ENCODE measurements around the gene FOXL1.

Gene FOXL1

GRCh38 chr16:86604436-86605193 lies 26.3 kb downstream of the FOXL1 start:
- no peak overlapping the region for H3K27ac ChIP-seq
- TF ChIP-seq CTCF (IDR thresholded peaks at IDR 0.05), result no peak
- no peak for TF ChIP-seq ZFX (IDR thresholded peaks at IDR 0.05; ENCODE audit: borderline replicate concordance)

- H3K27ac ChIP-seq, result no peak overlapping the region
- no peak for TF ChIP-seq ZFX (IDR thresholded peaks at IDR 0.05; ENCODE audit: borderline replicate concordance)
- TF ChIP-seq CTCF (IDR thresholded peaks at IDR 0.05), result no peak
These were observed 27.6 kb downstream of the FOXL1 start for GRCh38 chr16:86605950-86606349.

- no peak overlapping the region for H3K27ac ChIP-seq
- TF ChIP-seq ZFX (IDR thresholded peaks at IDR 0.05; ENCODE audit: borderline replicate concordance) (no peak), CTCF (IDR thresholded peaks at IDR 0.05) (no peak)
These were observed 30.0 kb downstream of the FOXL1 start for GRCh38 chr16:86608301-86608747.

GRCh38 chr16:86609115-86609514 lies 30.8 kb downstream of the FOXL1 start:
- TF ChIP-seq CTCF (IDR thresholded peaks at IDR 0.05) (no peak), ZFX (IDR thresholded peaks at IDR 0.05; ENCODE audit: borderline replicate concordance) (no peak)
- no peak overlapping the region for H3K27ac ChIP-seq

- no peak for TF ChIP-seq CTCF (IDR thresholded peaks at IDR 0.05)
- TF ChIP-seq ZFX (IDR thresholded peaks at IDR 0.05; ENCODE audit: borderline replicate concordance), result no peak
- no peak overlapping the region for H3K27ac ChIP-seq
These were observed 31.3 kb downstream of the FOXL1 start for GRCh38 chr16:86609661-86610060.

GRCh38 chr16:86610779-86611524 lies 32.6 kb downstream of the FOXL1 start:
- no peak for TF ChIP-seq ZFX (IDR thresholded peaks at IDR 0.05; ENCODE audit: borderline replicate concordance)
- TF ChIP-seq CTCF (IDR thresholded peaks at IDR 0.05), result no peak
- no peak overlapping the region for H3K27ac ChIP-seq

GRCh38 chr16:86611525-86611855 lies 33.1 kb downstream of the FOXL1 start:
- TF ChIP-seq CTCF (IDR thresholded peaks at IDR 0.05) (no peak), ZFX (IDR thresholded peaks at IDR 0.05; ENCODE audit: borderline replicate concordance) (no peak)
- no peak overlapping the region for H3K27ac ChIP-seq
